A204.1 (cell line): ENCODE measurements around the gene MVB12B.
"Not testable (repeated sequence)": the region's sequence is repeated elsewhere in the genome, so short reads cannot be mapped to it uniquely, and the experiment has no call there.

ENCODE experiments used
- FAIRE-seq: peaks from 2 replicates; lab custom pipeline; 2012; peaks lifted over from hg19 to GRCh38; lab: Jason Lieb, UNC

MVB12B gene

DNA sequence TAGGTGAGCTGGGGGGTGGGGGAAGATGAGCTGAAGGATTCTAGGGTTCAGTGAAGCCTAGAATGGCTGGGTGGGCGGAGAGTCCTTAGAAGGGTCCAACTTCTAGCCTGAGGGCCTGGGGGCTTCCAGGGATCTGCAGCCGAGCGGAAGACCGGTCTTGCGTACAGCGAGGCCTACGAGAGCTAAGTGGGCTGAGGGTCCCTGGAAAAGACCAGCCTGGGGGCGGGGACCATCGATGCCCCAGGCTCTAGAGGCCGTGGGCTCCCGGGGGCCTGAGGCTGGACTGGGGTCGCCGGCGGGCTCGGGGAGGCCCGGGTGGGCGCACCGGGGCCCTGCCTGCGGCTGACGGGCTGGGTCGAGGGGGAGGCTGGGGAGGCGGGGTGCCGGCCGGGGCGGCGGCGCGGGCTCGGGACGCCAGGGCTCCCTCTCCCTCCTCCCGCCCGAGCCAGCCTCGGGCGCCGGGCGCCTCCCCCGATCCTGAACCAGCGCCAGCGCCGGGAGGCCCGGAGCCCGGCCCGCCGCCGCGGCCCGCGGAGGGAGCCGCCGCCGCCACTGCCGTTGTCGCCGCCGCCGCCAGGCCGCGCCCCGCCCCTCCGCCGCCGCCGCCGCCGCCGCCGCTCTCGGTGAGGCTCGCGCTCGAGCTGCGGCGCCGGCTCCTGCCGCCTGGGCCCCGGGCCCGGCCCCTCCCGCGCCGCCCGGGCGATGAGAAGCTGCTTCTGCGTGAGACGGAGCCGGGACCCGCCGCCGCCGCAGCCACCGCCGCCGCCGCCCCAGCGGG, at the start of gene MVB12B:
Gene MVB12B (plus strand): TSS at position 602 of the 778 bp plus-strand sequence. CDS start 101 bp downstream, at position 703.
- no peak for FAIRE-seq

DNA sequence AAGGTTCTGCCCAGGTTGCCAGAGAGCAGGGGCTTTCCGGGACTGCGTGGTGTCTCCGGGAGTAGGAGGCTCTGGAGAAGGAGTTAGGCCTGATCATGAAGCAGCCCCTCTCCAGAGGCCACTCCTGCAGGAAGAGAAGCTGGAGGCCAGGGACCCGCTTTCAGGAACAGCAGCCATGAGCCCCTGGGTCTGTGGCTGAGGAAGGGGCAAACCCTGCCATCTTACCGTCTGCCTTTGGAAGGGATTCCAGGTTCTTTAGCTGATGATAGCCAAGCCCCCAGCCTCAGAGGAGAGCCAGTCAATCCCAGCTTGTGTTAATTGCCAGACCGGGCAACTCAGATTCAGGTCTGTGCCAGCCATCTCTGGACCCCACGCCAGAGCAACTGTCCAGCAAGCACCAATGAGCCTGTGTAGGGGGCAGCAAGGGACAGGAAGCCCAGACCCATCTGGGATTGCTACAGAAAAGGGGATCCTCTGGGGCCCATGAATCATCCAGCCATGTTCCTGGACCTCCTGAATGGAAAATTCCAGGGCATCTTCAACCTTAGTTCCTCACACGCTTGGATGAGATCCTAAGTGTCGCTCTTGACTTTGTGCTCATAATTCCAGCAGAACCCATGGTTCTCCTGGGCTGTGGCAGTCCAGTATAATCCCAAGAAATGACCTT, 42.7 kb upstream of the MVB12B start:
- no peak for FAIRE-seq

- FAIRE-seq: not testable (repeated sequence)
Measured at GRCh38 chr9:126285652-126286051, 41.0 kb upstream of the MVB12B start.

DNA sequence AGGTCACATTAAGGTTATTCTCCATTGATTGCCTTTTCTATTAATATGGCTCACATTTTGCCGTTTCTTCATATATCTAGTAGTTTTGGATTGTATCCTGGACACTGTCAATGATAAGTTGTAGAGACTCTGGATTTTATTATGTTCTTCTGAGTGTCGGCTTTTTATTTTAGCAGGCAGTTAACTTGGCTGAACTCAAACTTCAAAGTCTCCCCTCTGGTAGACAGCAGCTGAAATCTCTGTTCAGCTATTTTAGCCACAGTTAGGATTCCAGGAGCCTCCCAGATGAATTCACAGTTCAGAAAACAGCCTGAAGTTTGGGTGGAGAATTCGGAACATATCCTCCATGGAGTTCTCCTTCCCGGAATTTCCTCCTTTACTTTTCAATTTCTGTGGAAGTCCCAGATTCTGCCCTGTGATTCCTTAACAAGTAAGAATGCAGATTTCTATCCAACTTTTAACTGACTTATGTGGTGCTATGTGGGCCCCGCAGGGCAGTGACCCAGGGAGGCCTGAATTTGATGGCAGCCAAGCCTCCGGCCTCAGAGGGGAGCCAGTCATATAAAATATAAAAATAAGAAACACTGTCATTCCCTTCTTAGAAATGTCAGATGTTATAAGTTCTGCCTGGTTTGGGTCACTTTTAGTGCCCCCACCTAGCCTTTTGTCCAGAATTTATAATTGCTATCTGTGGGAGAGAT, 39.3 kb upstream of the MVB12B start:
- FAIRE-seq: no peak

DNA sequence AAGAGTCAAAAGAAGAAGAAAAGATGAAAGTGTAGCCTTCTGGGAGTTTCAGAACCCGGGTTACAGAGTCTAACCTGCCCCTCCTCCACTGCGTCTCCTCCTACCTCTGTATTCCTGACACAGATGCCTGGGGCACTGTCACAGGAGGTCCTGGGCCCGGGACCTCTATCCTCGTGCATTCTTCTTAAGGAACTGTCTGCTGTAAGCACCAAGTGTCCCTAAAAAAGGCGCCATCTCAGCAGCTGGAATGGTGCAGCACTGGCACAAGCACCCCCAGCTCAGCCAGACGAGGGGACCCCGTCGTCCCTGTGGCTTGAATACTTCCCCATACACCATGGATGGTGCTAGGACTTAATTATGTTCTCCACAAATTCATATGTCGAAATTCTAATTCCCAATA, 35.8 kb upstream of the MVB12B start:
- no peak for FAIRE-seq

DNA sequence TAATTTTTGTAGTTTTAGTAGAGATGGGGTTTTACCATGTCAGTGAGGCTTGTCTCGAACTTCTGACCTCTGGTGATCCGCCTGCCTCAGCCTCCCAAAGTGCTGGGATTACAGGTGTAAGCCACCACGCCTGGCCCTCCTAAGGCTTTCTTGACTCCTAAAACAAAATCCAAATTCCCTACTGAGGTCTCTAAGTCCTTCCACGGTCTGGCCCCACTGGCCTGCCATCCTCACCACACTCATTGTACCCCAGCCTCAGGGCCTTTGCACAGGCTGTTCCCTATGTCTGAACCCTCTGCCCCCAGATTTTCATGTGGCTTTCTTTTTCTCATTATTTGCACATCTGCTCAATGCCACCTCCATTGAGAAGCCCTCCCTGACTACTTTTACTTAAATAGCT, 34.7 kb upstream of the MVB12B start:
- no peak for FAIRE-seq

- FAIRE-seq: no peak
Measured at GRCh38 chr9:126292736-126293521, 33.7 kb upstream of the MVB12B start.

DNA sequence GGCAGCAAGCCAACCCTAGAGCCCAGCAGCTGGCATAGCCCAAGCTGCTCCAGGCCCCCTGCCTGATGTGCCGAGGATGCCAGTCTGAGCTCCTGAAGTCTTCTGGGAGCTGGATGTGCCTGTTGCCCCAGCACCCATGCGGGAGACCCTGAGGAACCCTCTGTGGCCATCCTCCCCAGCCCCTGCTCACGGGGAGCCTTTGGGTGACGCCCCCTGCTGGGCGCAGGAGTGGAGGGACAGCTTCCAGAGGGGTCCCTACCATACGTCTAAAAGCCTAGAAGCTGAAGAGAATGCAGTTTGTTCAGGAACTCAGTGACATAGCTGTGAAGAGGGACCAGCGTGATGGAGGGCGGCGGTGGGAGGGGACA, 33.1 kb upstream of the MVB12B start:
- no peak for FAIRE-seq

GRCh38 chr9:126294331-126295081, 32.1 kb upstream of the MVB12B start:
- FAIRE-seq: no peak

GRCh38 chr9:126295082-126295477, 31.5 kb upstream of the MVB12B start:
- FAIRE-seq: no peak

GRCh38 chr9:126295516-126295915, 31.1 kb upstream of the MVB12B start:
- FAIRE-seq: no peak

- FAIRE-seq: no peak
Measured at GRCh38 chr9:126295936-126296600, 30.6 kb upstream of the MVB12B start.

DNA sequence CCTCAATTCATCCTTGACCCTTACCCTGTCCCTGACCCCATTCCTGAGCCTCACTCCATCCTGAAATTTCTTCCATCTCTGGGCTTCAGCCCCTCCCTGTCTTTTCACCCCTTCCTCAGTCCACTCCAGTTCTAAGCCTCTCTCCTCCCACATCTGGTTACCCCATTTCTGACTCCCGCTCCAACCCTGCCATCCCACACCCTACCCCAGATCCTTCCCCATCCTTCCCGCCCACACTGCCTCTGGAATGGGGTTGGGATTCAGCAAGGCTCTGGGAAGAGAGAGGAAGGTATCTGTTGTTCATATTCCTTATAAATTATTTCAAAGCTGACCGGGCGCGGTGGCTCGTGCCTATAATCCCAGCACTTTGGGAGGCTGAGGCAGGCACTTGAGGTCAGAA, 29.9 kb upstream of the MVB12B start:
- FAIRE-seq: no peak

- no peak for FAIRE-seq
Measured at GRCh38 chr9:126297661-126298060, 29.0 kb upstream of the MVB12B start.

DNA sequence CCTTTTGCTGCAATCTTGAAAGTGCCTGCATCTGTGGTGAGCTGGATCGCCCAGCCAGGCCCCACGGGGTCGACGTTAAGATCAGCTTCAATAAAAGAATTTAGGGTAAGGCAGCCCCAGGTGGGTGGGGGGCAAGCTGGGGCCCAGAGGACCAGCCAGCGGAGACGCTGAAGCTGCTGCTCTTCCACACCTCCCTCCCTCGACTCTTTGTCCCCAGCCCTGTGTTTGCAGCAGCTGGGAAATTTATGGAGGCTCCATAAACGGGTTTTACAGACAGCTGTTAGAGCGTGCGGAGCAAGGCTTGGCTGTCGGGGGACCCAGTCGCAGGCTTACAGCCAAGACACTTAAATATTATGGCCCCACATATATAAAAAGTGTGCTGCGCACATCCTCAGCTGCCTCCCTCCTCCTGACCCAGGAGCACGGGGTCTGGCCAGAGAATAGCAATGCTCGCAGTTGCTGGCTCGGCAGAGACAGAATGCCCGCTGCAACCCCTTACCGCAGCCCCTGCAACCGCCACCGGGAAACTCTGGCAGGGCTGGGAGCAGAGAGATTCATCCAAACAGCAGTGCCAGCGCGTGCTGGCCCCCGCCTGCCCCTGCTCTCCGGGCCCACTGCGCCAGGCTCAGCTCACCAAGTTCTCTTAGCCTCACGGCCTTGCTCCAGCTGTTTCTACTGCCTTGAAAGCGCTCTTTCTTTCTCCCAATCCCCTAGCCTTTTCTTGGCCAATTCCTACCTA, 28.4 kb upstream of the MVB12B start:
- no peak for FAIRE-seq

DNA sequence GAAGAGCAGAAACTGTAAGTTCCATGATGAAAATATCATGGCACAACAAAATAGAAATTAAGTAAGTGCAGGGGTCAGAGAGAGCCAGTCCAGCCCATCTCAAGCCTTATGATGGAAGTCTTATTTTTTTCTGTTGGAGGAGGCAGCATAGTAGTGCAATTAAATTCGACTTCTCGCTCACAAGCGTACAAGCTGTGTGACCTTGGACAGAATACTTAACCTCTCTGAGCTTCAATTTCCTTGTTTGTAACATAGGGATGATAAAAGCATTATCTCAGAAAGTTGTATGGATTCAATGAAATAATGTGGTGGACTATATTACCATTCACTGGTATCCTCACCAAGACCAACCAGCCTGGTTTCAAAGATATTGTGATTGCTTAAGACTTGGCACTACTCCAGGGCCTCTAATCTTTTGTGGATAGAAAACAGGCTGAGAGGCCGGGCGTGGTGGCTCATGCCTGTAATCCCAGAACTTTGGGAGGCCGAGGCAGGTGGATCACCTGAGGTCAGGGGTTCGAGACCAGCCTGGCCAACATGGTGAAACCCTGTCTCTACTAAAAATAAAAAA, 26.8 kb upstream of the MVB12B start:
- FAIRE-seq: no peak

DNA sequence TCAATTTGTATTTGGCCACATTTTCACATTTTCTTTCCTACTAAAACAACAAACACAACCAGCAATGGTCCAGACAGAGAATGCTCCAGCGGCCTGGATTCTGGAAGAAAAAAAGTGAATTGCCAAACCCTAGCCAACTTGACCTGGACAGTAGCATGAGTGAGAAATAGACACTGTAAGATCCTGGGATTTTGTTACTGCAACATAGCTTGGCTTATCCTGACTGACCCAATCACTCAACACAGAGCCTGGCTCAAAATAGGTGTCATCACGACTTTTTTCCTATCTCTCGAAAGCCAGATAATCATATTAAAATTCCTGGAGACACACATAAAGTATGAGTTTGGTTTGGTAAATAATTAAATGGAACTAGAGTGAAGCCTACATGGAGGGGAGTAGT, 25.4 kb upstream of the MVB12B start:
- FAIRE-seq: no peak

GRCh38 chr9:126301985-126302603, 24.5 kb upstream of the MVB12B start:
- FAIRE-seq: peak; percentile 70

DNA sequence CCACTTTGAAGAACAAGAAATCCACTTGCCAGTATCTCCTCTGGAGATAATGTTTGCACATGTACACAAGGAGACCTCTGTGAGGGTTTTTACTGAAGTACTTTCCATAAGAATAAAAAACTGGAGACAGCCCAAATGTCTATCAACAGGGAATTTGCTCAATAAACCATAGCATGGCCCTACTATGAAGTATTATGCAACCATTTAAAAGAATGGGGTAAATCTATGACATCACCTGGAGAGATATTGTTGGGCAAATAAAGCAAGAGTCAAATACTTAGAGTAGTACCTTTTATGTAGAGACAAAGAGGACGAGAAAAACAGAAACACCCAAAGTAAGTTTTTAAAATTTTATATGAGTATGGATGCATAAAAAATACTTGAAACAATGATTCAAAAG, 23.9 kb upstream of the MVB12B start:
- no peak for FAIRE-seq

GRCh38 chr9:126303488-126303887, 23.1 kb upstream of the MVB12B start:
- FAIRE-seq: no peak
